CD4-positive, alpha-beta T cell (primary cell): ENCODE measurements around the gene ACTR1B. TPM values are rescaled to one million over a fixed set of nuclear protein-coding genes. Genes with fewer than 3 reads are reported as not detected.

Experiments used
- ATAC-seq: fragments of 200-7000 bp; cut with Tn5 transposase; one replicate; pipeline ENCODE4 v1.10.0; 2022; ENCODE audit warnings: mild to moderate bottlenecking; ENCODE audit not compliant: poor library complexity
- CTCF ChIA-PET: fragments of 350-600 bp; sonication (Branson Sonifier 250); formaldehyde crosslinking; loops from one replicate; lab custom pipeline; 2021; ENCODE audit warnings: antibody characterized with exemption, inconsistent platforms; lab: Charles Lee
- POLR2A ChIA-PET: fragments of 350-600 bp; sonication (Branson Sonifier 250); formaldehyde crosslinking; loops from one replicate; lab custom pipeline; 2021; ENCODE audit warnings: antibody characterized with exemption, inconsistent platforms; lab: Charles Lee
- DNase-seq, 14 experiments: peaks; one replicate each; pipeline ENCODE4 v3.0.0-alpha.2; 2013 to 2020; ENCODE audit warnings: mixed read lengths in 2 of 14
- H3K27ac ChIP-seq, 2 donors: one replicate each; pipeline versions ENCODE4 v1.5.1 to v1.7.0; 2013; ENCODE audit warnings: low read length in 2 of 2, low read depth in 1 of 2, mild to moderate bottlenecking in 1 of 2
- H3K27me3 ChIP-seq, 2 experiments: 1 replicate in 1 of 2; 2 replicates in 1 of 2; pipeline versions ENCODE4 v1.6.1 to v1.7.0; 2013; ENCODE audit warnings: low read length in 2 of 2, control low read depth in 1 of 2, mild to moderate bottlenecking in 1 of 2, moderate library complexity in 1 of 2; ENCODE audit not compliant: insufficient read depth in 2 of 2, control insufficient read depth in 1 of 2
- H3K36me3 ChIP-seq: one replicate; pipeline ENCODE4 v1.6.1; 2013; ENCODE audit warnings: low read length, control low read depth; ENCODE audit not compliant: insufficient read depth
- H3K4me1 ChIP-seq: one replicate; pipeline ENCODE4 v1.6.1; 2013; ENCODE audit warnings: low read length, control low read depth; ENCODE audit not compliant: insufficient read depth
- H3K4me3 ChIP-seq: one replicate; pipeline ENCODE4 v1.5.1; 2013; ENCODE audit warnings: mild to moderate bottlenecking, low read length, moderate library complexity
- H3K9me3 ChIP-seq, 2 experiments: 1 replicate in 1 of 2; 2 replicates in 1 of 2; pipeline versions ENCODE4 v1.6.1 to v1.7.0; 2013; ENCODE audit warnings: low read length in 2 of 2, mild to moderate bottlenecking in 2 of 2, control low read depth in 1 of 2, moderate library complexity in 1 of 2; ENCODE audit not compliant: control insufficient read depth in 1 of 2, insufficient read depth in 1 of 2
- H3K27ac Mint-ChIP-seq: one replicate; pipeline ENCODE4 v1.8.0; 2020; ENCODE audit warnings: mixed read lengths
- H3K27me3 Mint-ChIP-seq: one replicate; pipeline ENCODE4 v1.8.0; 2021; ENCODE audit warnings: mixed read lengths
- H3K36me3 Mint-ChIP-seq: one replicate; pipeline ENCODE4 v1.8.0; 2021; ENCODE audit warnings: low read depth, mixed read lengths
- H3K4me1 Mint-ChIP-seq: one replicate; pipeline ENCODE4 v1.8.0; 2021; ENCODE audit warnings: low read depth, mixed read lengths
- H3K4me3 Mint-ChIP-seq: one replicate; pipeline ENCODE4 v1.8.0; 2020; ENCODE audit warnings: mild to moderate bottlenecking, mixed read lengths
- H3K9me3 Mint-ChIP-seq: one replicate; pipeline ENCODE4 v1.8.0; 2020; ENCODE audit warnings: mixed read lengths
- CTCF ChIP-seq: fragments of 200-600 bp; IDR thresholded peaks from one replicate; pipeline ENCODE4 v1.8.0; 2022; ENCODE audit warnings: antibody characterized with exemption, mild to moderate bottlenecking
- intact Hi-C, 2 experiments: fragments of 100-400 bp; cut with DNase I in 1 of 2; cut with micrococcal nuclease in 1 of 2; formaldehyde crosslinking; loops; one replicate each; pipeline versions ENCODE4 v1.15.1 to v1.9.0; 2023 to 2025; cut with DNase I, micrococcal nuclease
- total RNA-seq, 174 experiments: library from RNA in 2 of 174; stranded (reverse) in 2 of 174; gene quantifications; one replicate each; pipeline ENCODE4 v1.2.3 and lab custom pipeline; 2021 to 2026

Gene ACTR1B
- total RNA-seq, 2 experiments from 2014 or later = 89.5 to 92.8 TPM

- H3K9me3 ChIP-seq = no peaks in the 10 kb centered on the region
- H3K27ac Mint-ChIP-seq = peak overlapping the region; percentile 98
- no peak for ATAC-seq
Measured at GRCh38 chr2:97711394-97711711, 47.5 kb upstream of the ACTR1B start.

GRCh38 chr2:97708608-97709007 is 44.8 kb upstream of the ACTR1B start:
- no peak for ATAC-seq
- no peaks in the 10 kb centered on the region for H3K9me3 Mint-ChIP-seq
- CTCF ChIA-PET = interaction anchor here (1.4 to 3.8 kb wide), 5 partner anchors 8 to 60 kb away, joined by 3 to 23 read pairs (median 10); no protein-coding TSS in a partner anchor
- no peak overlapping the region for H3K4me3 Mint-ChIP-seq
- H3K4me3 ChIP-seq = no peak overlapping the region
- intact Hi-C loops = loop anchor here in 1 of 2 experiments (5.0 kb wide), 1 partner anchor 674 kb away; no protein-coding TSS in a partner anchor
- no peaks in the 10 kb centered on the region for H3K9me3 ChIP-seq
- no peaks in the 10 kb centered on the region for H3K36me3 ChIP-seq
- H3K27ac Mint-ChIP-seq = no peak overlapping the region
- DNase-seq = peak in 2 of 14 experiments; percentile 11 to 27
- peaks cover 39% of the 10 kb centered on the region for H3K4me1 Mint-ChIP-seq
- no peaks in the 10 kb centered on the region for H3K27me3 ChIP-seq
- peaks cover 40% of the 10 kb centered on the region for H3K4me1 ChIP-seq
- peaks cover 5% of the 10 kb centered on the region for H3K36me3 Mint-ChIP-seq
- H3K27ac ChIP-seq = no peak overlapping the region
- no peak for TF ChIP-seq CTCF
- H3K27me3 Mint-ChIP-seq = no peaks in the 10 kb centered on the region
- POLR2A ChIA-PET = interaction anchor here (1.0 to 2.4 kb wide), 3 partner anchors 9 to 45 kb away, joined by 3 to 14 read pairs (median 4); partner anchors contain the start of gene ACTR1B

More at GRCh38 chr2:97711394-97711711, 47.5 kb upstream of the ACTR1B start:
- ChIA-PET POLR2A (interaction anchor here (0.5 to 3.7 kb wide), 3 partner anchors 30 to 854 kb away, joined by 3 to 42 read pairs (median 3); no protein-coding TSS in a partner anchor), CTCF (interaction anchor here (2.0 to 3.8 kb wide), 4 partner anchors 11 to 47 kb away, joined by 9 to 23 read pairs (median 14); partner anchors contain the start of gene ACTR1B)
- Mint-ChIP-seq H3K9me3 (no peaks in the 10 kb centered on the region), H3K4me1 (peaks cover 63% of the 10 kb centered on the region), H3K27me3 (no peaks in the 10 kb centered on the region), H3K4me3 (peak overlapping the region; percentile 83), H3K36me3 (peaks cover 32% of the 10 kb centered on the region)
- peak overlapping the region; percentile 5 to 9 for H3K27ac ChIP-seq
- H3K36me3 ChIP-seq = peaks cover 14% of the 10 kb centered on the region
- H3K27me3 ChIP-seq = no peaks in the 10 kb centered on the region
- H3K4me1 ChIP-seq = peaks cover 67% of the 10 kb centered on the region
- intact Hi-C loops = loop anchor here (5.0 to 10.0 kb wide), 3 partner anchors 49 to 1113 kb away; partner anchors contain the start of genes ACTR1B (in 1 of the 2) and TMEM131 (in 1 of the 2)
- H3K4me3 ChIP-seq = no peak overlapping the region
- DNase-seq = peak in 1 of 14 experiments; percentile 28
- TF ChIP-seq CTCF = no peak

- CTCF ChIA-PET = interaction anchor here (1.4 to 3.3 kb wide), 2 partner anchors 9 to 40 kb away, joined by 3 to 23 read pairs; no protein-coding TSS in a partner anchor
- Histone ChIP-seq H3K4me1 (peaks cover 35% of the 10 kb centered on the region), H3K4me3 (no peak overlapping the region), H3K27me3 (no peaks in the 10 kb centered on the region), H3K9me3 (no peaks in the 10 kb centered on the region), H3K27ac (no peak overlapping the region), H3K36me3 (no peaks in the 10 kb centered on the region)
- intact Hi-C loops = loop anchor here in 1 of 2 experiments (5.0 kb wide), 1 partner anchor 674 kb away; no protein-coding TSS in a partner anchor
- H3K4me1 Mint-ChIP-seq = peaks cover 33% of the 10 kb centered on the region
- H3K27me3 Mint-ChIP-seq = no peaks in the 10 kb centered on the region
- POLR2A ChIA-PET = interaction anchor here (1.0 to 2.4 kb wide), 4 partner anchors 8 to 45 kb away, joined by 3 to 14 read pairs (median 4); partner anchors contain the start of gene ACTR1B
- H3K36me3 Mint-ChIP-seq = no peaks in the 10 kb centered on the region
- peak in 1 of 14 experiments; percentile 22 for DNase-seq
- no peak for ATAC-seq
- TF ChIP-seq CTCF = no peak
- H3K27ac Mint-ChIP-seq = no peak overlapping the region
- no peaks in the 10 kb centered on the region for H3K9me3 Mint-ChIP-seq
- no peak overlapping the region for H3K4me3 Mint-ChIP-seq
Measured at GRCh38 chr2:97708048-97708380, 44.2 kb upstream of the ACTR1B start.
